Sigmoid colon (tissue), 3 donors: ENCODE measurements around the gene MYO9A.

Experiments used
- CTCF ChIP-seq, 4 experiments: fragments of 450-650 bp in 3 of 4; fragments of 200-600 bp in 1 of 4; IDR thresholded peaks; one replicate each; pipeline ENCODE4 v1.5.1; 2016 to 2019; ENCODE audit warnings: antibody characterized with exemption in 4 of 4, mild to moderate bottlenecking in 3 of 4, moderate library complexity in 2 of 4
- POLR2A ChIP-seq, 2 donors: fragments of 450-650 bp; IDR thresholded peaks; one replicate each; pipeline ENCODE4 v1.6.1; 2016; ENCODE audit warnings: antibody characterized with exemption in 2 of 2, mild to moderate bottlenecking in 2 of 2, moderate library complexity in 2 of 2

GRCh38 chr15:71885390-71885789, 232.6 kb downstream of the MYO9A start:
- no peak for TF ChIP-seq CTCF (IDR thresholded peaks at IDR 0.05)
- TF ChIP-seq POLR2A (IDR thresholded peaks at IDR 0.05) = no peak
